PC-9 (cell line): Measurements from ENCODE around the gene OSGIN1. TPM values are rescaled to one million over a fixed set of nuclear protein-coding genes. Genes with fewer than 3 reads are reported as not detected.

Experiments
- BruUV-seq: library from RNA; stranded (reverse); fragments of 400-500 nt; replicated peaks from 2 replicates; lab custom pipeline; 2021; lab: Mats Ljungman, UMichigan
- CTCF ChIA-PET: fragments of 300-600 bp; sonication (Branson Sonifier 250); formaldehyde crosslinking; loops from one replicate; lab custom pipeline; 2022; ENCODE audit warnings: antibody characterized with exemption; lab: Charles Lee
- POLR2A ChIA-PET: fragments of 300-600 bp; sonication (Branson Sonifier 250); formaldehyde crosslinking; loops from one replicate; lab custom pipeline; 2022; ENCODE audit warnings: antibody characterized with exemption; ENCODE audit not compliant: unreplicated experiment; lab: Charles Lee
- DNase-seq, 2 experiments: peaks; one replicate each; pipeline versions ENCODE4 v3.0.0 to v3.0.0-alpha.2; 2015 to 2022; ENCODE audit warnings: mixed read lengths in 1 of 2
- H2AFZ ChIP-seq: fragments of 200-600 bp; sonication (generic); 2 replicates; pipeline ENCODE4 v1.8.1; 2017; ENCODE audit warnings: antibody characterized with exemption
- H3F3A ChIP-seq: fragments of 200-600 bp; sonication (generic); 2 replicates; pipeline ENCODE4 v1.8.1; 2017; ENCODE audit warnings: antibody characterized with exemption, mild to moderate bottlenecking, low read depth; ENCODE audit not compliant: insufficient read depth
- H3K27ac ChIP-seq: fragments of 200-600 bp; sonication (generic); 2 replicates; pipeline ENCODE4 v1.6.1; 2016; ENCODE audit warnings: mixed run types
- H3K27me3 ChIP-seq: fragments of 200-600 bp; sonication (generic); 2 replicates; pipeline ENCODE4 v1.6.1; 2016; ENCODE audit warnings: low read depth, mixed run types; ENCODE audit not compliant: insufficient read depth
- H3K36me3 ChIP-seq: fragments of 200-600 bp; sonication (generic); 2 replicates; pipeline ENCODE4 v1.6.1; 2016; ENCODE audit warnings: low read depth, mixed run types
- H3K4me1 ChIP-seq: fragments of 200-600 bp; sonication (generic); replicated peaks from 2 replicates; pipeline ENCODE4 v1.6.1; 2016; ENCODE audit warnings: mixed run types; ENCODE audit not compliant: insufficient read depth
- H3K4me2 ChIP-seq: fragments of 200-600 bp; sonication (generic); 2 replicates; pipeline ENCODE4 v1.6.1; 2017; ENCODE audit warnings: mixed run types
- H3K4me3 ChIP-seq: fragments of 200-600 bp; sonication (generic); 2 replicates; pipeline ENCODE4 v1.6.1; 2016; ENCODE audit warnings: mixed run types
- H3K79me2 ChIP-seq: fragments of 200-600 bp; sonication (generic); 2 replicates; pipeline ENCODE4 v1.6.1; 2017; ENCODE audit warnings: low read depth, mixed run types
- H3K9me2 ChIP-seq: fragments of 200-600 bp; sonication (generic); 2 replicates; pipeline ENCODE4 v1.8.1; 2017; ENCODE audit warnings: mild to moderate bottlenecking; ENCODE audit not compliant: insufficient read depth
- H3K9me3 ChIP-seq: fragments of 200-600 bp; sonication (generic); 2 replicates; pipeline ENCODE4 v1.8.1; 2016; ENCODE audit warnings: low read depth; ENCODE audit not compliant: insufficient read depth
- H4K20me1 ChIP-seq: fragments of 200-600 bp; sonication (generic); 2 replicates; pipeline ENCODE4 v1.8.1; 2017; ENCODE audit not compliant: insufficient read depth
- EZH2 ChIP-seq: fragments of 200-600 bp; sonication (generic); IDR thresholded peaks from 2 replicates; pipeline ENCODE4 v1.8.0; 2017; ENCODE audit warnings: antibody characterized with exemption, low read depth
- intact Hi-C: fragments of 100-400 bp; cut with micrococcal nuclease; formaldehyde crosslinking; loops from one replicate; pipeline ENCODE4 v1.10.0; 2022; ENCODE audit not compliant: unreplicated experiment
- total RNA-seq: library from RNA; stranded (reverse); gene quantifications from 2 replicates; pipeline ENCODE4 v1.2.3, GENCODE V29; 2021
- TF ChIP-seq, protein P1 (sequence below): fragments of 200-600 bp; sonication (generic); conservative IDR thresholded peaks from 2 replicates; pipeline ENCODE4 v1.6.1; 2017; ENCODE audit warnings: mixed run types, antibody characterized with exemption, mild to moderate bottlenecking, moderate library complexity

Gene OSGIN1
- total RNA-seq, 1 experiment from 2014 or later = 44.8 TPM

GRCh38 chr16:83942074-83942473, 11.0 kb upstream of the OSGIN1 start:
- no peak overlapping the region for H2AFZ ChIP-seq
- no peaks in the 10 kb centered on the region; the same call in 1 of the 2 replicates for H3F3A ChIP-seq
- BruUV-seq = no TSS peak
- no peaks in the 10 kb centered on the region for H4K20me1 ChIP-seq
- H3K27ac ChIP-seq = no peak overlapping the region
- H3K4me2 ChIP-seq = no peak overlapping the region
- POLR2A ChIA-PET = no interaction called here
- no peaks in the 10 kb centered on the region for H3K79me2 ChIP-seq
- H3K9me3 ChIP-seq = no peaks in the 10 kb centered on the region
- intact Hi-C loops = no loop called here
- no peak for TF ChIP-seq EZH2
- TF ChIP-seq, protein P1, sequence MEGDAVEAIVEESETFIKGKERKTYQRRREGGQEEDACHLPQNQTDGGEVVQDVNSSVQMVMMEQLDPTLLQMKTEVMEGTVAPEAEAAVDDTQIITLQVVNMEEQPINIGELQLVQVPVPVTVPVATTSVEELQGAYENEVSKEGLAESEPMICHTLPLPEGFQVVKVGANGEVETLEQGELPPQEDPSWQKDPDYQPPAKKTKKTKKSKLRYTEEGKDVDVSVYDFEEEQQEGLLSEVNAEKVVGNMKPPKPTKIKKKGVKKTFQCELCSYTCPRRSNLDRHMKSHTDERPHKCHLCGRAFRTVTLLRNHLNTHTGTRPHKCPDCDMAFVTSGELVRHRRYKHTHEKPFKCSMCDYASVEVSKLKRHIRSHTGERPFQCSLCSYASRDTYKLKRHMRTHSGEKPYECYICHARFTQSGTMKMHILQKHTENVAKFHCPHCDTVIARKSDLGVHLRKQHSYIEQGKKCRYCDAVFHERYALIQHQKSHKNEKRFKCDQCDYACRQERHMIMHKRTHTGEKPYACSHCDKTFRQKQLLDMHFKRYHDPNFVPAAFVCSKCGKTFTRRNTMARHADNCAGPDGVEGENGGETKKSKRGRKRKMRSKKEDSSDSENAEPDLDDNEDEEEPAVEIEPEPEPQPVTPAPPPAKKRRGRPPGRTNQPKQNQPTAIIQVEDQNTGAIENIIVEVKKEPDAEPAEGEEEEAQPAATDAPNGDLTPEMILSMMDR = no peak
- H3K36me3 ChIP-seq = no peaks in the 10 kb centered on the region
- H3K9me2 ChIP-seq = no peaks in the 10 kb centered on the region
- H3K4me1 ChIP-seq = no peaks in the 10 kb centered on the region
- CTCF ChIA-PET = no interaction called here
- no peaks in the 10 kb centered on the region for H3K27me3 ChIP-seq
- H3K4me3 ChIP-seq = no peak overlapping the region
- DNase-seq = no peak

GRCh38 chr16:83942815-83943515, 10.1 kb upstream of the OSGIN1 start:
- CTCF ChIA-PET = interaction anchor here (0.6 kb wide), 1 partner anchor 12 kb away, joined by 3 read pairs; no protein-coding TSS in a partner anchor
- intact Hi-C loops = no loop called here
- TF ChIP-seq EZH2 = no peak
- TF ChIP-seq, protein P1 = no peak
- no peaks in the 10 kb centered on the region for H3K27me3 ChIP-seq
- no peaks in the 10 kb centered on the region for H3K4me1 ChIP-seq
- no peak overlapping the region for H3K4me3 ChIP-seq
- H3K4me2 ChIP-seq = no peak overlapping the region
- H3K9me2 ChIP-seq = no peaks in the 10 kb centered on the region
- no peak for DNase-seq
- H3K9me3 ChIP-seq = no peaks in the 10 kb centered on the region
- no peaks in the 10 kb centered on the region for H3K79me2 ChIP-seq
- no peaks in the 10 kb centered on the region for H4K20me1 ChIP-seq
- no TSS peak for BruUV-seq
- H3F3A ChIP-seq = no peaks in the 10 kb centered on the region
- no peak overlapping the region for H2AFZ ChIP-seq
- POLR2A ChIA-PET = no interaction called here
- H3K27ac ChIP-seq = no peak overlapping the region
- no peaks in the 10 kb centered on the region for H3K36me3 ChIP-seq

DNA sequence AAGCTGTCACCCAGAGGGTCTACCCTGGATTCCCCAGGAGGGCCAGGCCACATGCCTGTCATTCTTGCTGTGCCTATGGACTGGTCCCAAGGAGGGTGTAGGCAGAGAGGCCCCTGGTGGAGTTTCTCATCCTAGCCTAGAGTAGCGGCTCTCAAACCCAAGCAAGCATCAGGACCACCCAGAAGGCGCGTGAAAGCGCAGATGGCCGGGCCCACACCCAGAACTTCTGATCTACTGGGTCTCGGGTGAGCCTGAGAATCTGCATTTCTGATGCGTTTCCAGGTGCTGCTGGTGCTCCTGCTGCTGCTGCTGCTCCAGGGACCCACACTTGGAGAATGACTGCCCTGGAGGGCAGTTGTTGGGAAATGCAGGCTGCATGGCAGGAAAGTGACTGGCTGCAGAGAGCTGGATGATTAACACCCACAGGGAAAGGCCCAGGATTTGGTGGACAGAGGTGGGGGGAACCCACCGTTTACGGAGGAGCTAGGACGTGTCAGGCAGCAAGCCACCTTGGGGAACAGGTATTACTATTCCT, 9.5 kb upstream of the OSGIN1 start:
- H3K9me2 ChIP-seq = no peaks in the 10 kb centered on the region
- BruUV-seq = no TSS peak
- ChIA-PET POLR2A (no interaction called here), CTCF (interaction anchor here (0.6 to 1.0 kb wide), 2 partner anchors 12 to 17 kb away, joined by 3 to 4 read pairs; no protein-coding TSS in a partner anchor)
- H3K4me2 ChIP-seq = no peak overlapping the region
- H3K4me3 ChIP-seq = no peak overlapping the region
- no peaks in the 10 kb centered on the region for H3K4me1 ChIP-seq
- H3K27ac ChIP-seq = no peak overlapping the region
- intact Hi-C loops = no loop called here
- H4K20me1 ChIP-seq = no peaks in the 10 kb centered on the region
- no peaks in the 10 kb centered on the region for H3K79me2 ChIP-seq
- DNase-seq = no peak
- H3K36me3 ChIP-seq = no peaks in the 10 kb centered on the region
- H3K9me3 ChIP-seq = no peaks in the 10 kb centered on the region
- no peaks in the 10 kb centered on the region for H3F3A ChIP-seq
- no peak overlapping the region for H2AFZ ChIP-seq
- no peak for TF ChIP-seq EZH2
- TF ChIP-seq, protein P1 = no peak
- H3K27me3 ChIP-seq = no peaks in the 10 kb centered on the region
